Suppressor macrophage treated with lipopolysaccharide for 4 hours (primary cell): ENCODE results near the gene SYNPR.

Experiments used
- DNase-seq: peaks from one replicate; pipeline ENCODE4 v3.0.0-alpha.2; 2020

SYNPR gene

GRCh38 chr3:63477494-63478129 is 199.5 kb downstream of the SYNPR start:
- no peak for DNase-seq

- DNase-seq: no peak
Observed at GRCh38 chr3:63478990-63479660, 201.0 kb downstream of the SYNPR start.

- no peak for DNase-seq
Observed at GRCh38 chr3:63479661-63480035, 201.5 kb downstream of the SYNPR start.

GRCh38 chr3:63481627-63482026 is 203.5 kb downstream of the SYNPR start:
- DNase-seq: no peak

- no peak for DNase-seq
Observed at GRCh38 chr3:63482341-63482740, 204.2 kb downstream of the SYNPR start.

GRCh38 chr3:63492464-63492863 is 214.4 kb downstream of the SYNPR start:
- no peak for DNase-seq

GRCh38 chr3:63493101-63493500 is 215.0 kb downstream of the SYNPR start:
- no peak for DNase-seq

GRCh38 chr3:63494646-63495045 is 216.5 kb downstream of the SYNPR start:
- no peak for DNase-seq

- no peak for DNase-seq
Observed at GRCh38 chr3:63497641-63498040, 219.5 kb downstream of the SYNPR start.

GRCh38 chr3:63500196-63500595 is 222.1 kb downstream of the SYNPR start:
- DNase-seq: no peak

- DNase-seq: no peak
Observed at GRCh38 chr3:63508305-63508704, 230.2 kb downstream of the SYNPR start.

GRCh38 chr3:63508771-63509170 is 230.7 kb downstream of the SYNPR start:
- DNase-seq: no peak

- no peak for DNase-seq
Observed at GRCh38 chr3:63513791-63514190, 235.7 kb downstream of the SYNPR start.

- no peak for DNase-seq
Observed at GRCh38 chr3:63514678-63515077, 236.6 kb downstream of the SYNPR start.

- DNase-seq: no peak
Observed at GRCh38 chr3:63519426-63519825, 241.3 kb downstream of the SYNPR start.

GRCh38 chr3:63521657-63522056 is 243.5 kb downstream of the SYNPR start:
- no peak for DNase-seq

GRCh38 chr3:63523100-63523499 is 245.0 kb downstream of the SYNPR start:
- no peak for DNase-seq

GRCh38 chr3:63528325-63529000 is 250.4 kb downstream of the SYNPR start:
- no peak for DNase-seq

GRCh38 chr3:63532521-63532920 is 254.4 kb downstream of the SYNPR start:
- DNase-seq: no peak

- no peak for DNase-seq
Observed at GRCh38 chr3:63538919-63539318, 260.8 kb downstream of the SYNPR start.

- no peak for DNase-seq
Observed at GRCh38 chr3:63555767-63556166, 277.7 kb downstream of the SYNPR start.

GRCh38 chr3:63556401-63556800 is 278.3 kb downstream of the SYNPR start:
- DNase-seq: no peak

GRCh38 chr3:63557912-63558311 is 279.8 kb downstream of the SYNPR start:
- DNase-seq: no peak

GRCh38 chr3:63559884-63560283 is 281.8 kb downstream of the SYNPR start:
- DNase-seq: no peak
